ENCODE data around the gene SVIL. TPM values are rescaled to one million over a fixed set of nuclear protein-coding genes. Genes with fewer than 3 reads are reported as not detected.
"Not testable (repeated sequence)": the region's sequence is repeated elsewhere in the genome, so short reads cannot be mapped to it uniquely, and the experiment has no call there.

SVIL gene
- polyA plus RNA-seq, 1 donor (not counting 4 experiments of a cell fraction or from before 2014, with no cell fraction given): 16.2 TPM

DNA sequence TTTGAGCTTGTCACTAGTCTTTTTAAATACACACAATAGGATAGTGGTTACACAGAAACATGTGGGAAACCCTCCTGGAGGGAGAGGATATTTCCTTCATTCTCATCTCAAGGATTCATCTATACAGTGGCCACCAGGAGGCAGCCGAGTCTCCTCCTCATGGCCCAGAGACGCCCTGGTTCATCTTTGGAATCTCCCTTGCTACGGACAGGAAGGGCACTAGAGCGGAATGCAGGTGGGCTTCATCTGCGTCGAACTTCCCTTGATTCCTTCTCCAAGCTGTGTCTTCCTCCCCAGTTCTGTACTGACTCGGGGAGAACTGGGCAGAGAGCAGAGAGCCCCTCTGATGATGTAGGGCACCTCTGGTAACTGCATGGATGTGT lies 146.9 kb downstream of the SVIL start:
- H3K4me2 ChIP-seq (ENCODE audit: control insufficient read depth, extremely low read depth, insufficient read depth, low read depth, low read length); H3K4me1 ChIP-seq (ENCODE audit: control insufficient read depth, extremely low read depth, insufficient read depth, low read length); H2AFZ ChIP-seq (ENCODE audit: control insufficient read depth, low read length); DNase-seq (ENCODE audit: low read depth, low spot score); FAIRE-seq; H3K9ac ChIP-seq (ENCODE audit: control insufficient read depth, extremely low read depth, insufficient read depth, low read length); dilution Hi-C loops (cut with MboI; ENCODE audit: extremely low pct_ligation_motif_present, low sequenced_read_pairs); H3K4me3 ChIP-seq (ENCODE audit: control insufficient read depth in 2 of 3, extremely low read depth in 1 of 3, insufficient read depth in 2 of 3, low read depth in 1 of 3, low read length in 3 of 3); H3K27ac ChIP-seq (ENCODE audit: control insufficient read depth, insufficient read depth, low read length); H3K9me3 ChIP-seq (ENCODE audit: control insufficient read depth, low read depth, low read length); H4K20me1 ChIP-seq (ENCODE audit: control insufficient read depth, extremely low read depth, insufficient read depth, low read length); H3K79me2 ChIP-seq (ENCODE audit: control insufficient read depth, insufficient read depth, low read length); H3K27me3 ChIP-seq (ENCODE audit: control insufficient read depth, extremely low read depth, insufficient read depth, low read length); H3K9me1 ChIP-seq (ENCODE audit: control insufficient read depth, extremely low read depth, insufficient read depth, low read length): not testable (repeated sequence)
- H3K36me3 ChIP-seq (ENCODE audit: control insufficient read depth in 2 of 2, extremely low read depth in 1 of 2, insufficient read depth in 2 of 2, low read length in 2 of 2): peaks cover 15 to 16% of the 10 kb centered on the region in 2 experiments
- peak; percentile 6 to 23 (median 11) for TF ChIP-seq CTCF (optimal IDR thresholded peaks at IDR 0.05 in 1 of 3, IDR thresholded peaks at IDR 0.05 in 1 of 3, conservative IDR thresholded peaks at IDR 0.05 in 1 of 3; ENCODE audit: extremely low read depth in 1 of 3, insufficient read depth in 2 of 3, low read length in 3 of 3)

DNA sequence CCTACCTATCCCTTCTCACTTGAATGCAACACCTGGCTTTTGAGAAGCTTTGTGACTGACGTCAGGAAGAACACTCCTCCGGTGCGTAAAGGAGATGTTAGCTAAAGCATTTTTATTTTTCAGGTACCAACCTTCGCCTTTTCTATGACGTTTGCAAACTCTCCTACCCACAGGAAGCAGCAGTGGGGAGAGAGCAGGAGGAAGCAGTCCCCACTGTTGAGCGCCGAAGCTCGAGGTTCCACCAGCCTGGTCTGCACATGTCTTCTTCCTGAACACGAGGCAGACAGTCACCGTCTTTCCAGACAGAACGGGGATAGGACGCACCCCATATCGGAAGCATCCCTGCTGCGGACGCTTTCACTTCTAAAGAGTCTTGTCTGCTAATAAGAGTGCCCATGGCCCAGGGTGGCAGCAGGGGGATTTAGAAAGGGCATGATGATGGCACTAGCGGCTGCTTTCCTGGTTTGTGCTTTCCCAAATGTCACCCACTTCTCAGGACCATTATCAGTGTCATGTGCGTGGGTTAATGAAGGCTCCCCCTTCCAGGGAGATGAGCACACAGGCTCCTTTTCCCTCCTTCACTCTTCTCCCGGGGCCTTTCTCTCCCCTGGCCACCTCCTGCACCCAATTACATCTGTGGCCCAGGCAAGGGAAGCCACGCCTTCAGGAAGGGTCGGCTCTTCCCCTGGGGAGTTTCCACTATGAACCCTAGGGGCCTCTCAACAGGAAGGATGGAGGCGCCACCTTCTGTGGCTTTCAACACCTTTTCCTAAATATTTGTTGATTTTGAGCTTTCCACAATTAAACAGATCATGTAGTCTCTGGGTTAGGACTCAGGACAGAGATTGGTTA lies 147.5 kb downstream of the SVIL start:
- H3K9me3 ChIP-seq (ENCODE audit: control insufficient read depth, low read depth, low read length); DNase-seq (ENCODE audit: low read depth, low spot score); H3K27ac ChIP-seq (ENCODE audit: control insufficient read depth, insufficient read depth, low read length); H3K9ac ChIP-seq (ENCODE audit: control insufficient read depth, extremely low read depth, insufficient read depth, low read length); H3K9me1 ChIP-seq (ENCODE audit: control insufficient read depth, extremely low read depth, insufficient read depth, low read length); H3K4me3 ChIP-seq (ENCODE audit: control insufficient read depth in 2 of 3, extremely low read depth in 1 of 3, insufficient read depth in 2 of 3, low read depth in 1 of 3, low read length in 3 of 3); H3K4me2 ChIP-seq (ENCODE audit: control insufficient read depth, extremely low read depth, insufficient read depth, low read depth, low read length); H2AFZ ChIP-seq (ENCODE audit: control insufficient read depth, low read length); dilution Hi-C loops (cut with MboI; ENCODE audit: extremely low pct_ligation_motif_present, low sequenced_read_pairs); H3K79me2 ChIP-seq (ENCODE audit: control insufficient read depth, insufficient read depth, low read length); H3K4me1 ChIP-seq (ENCODE audit: control insufficient read depth, extremely low read depth, insufficient read depth, low read length); H3K27me3 ChIP-seq (ENCODE audit: control insufficient read depth, extremely low read depth, insufficient read depth, low read length); H4K20me1 ChIP-seq (ENCODE audit: control insufficient read depth, extremely low read depth, insufficient read depth, low read length): not testable (repeated sequence)
- FAIRE-seq: peak; percentile 17
- H3K36me3 ChIP-seq (ENCODE audit: control insufficient read depth in 2 of 2, extremely low read depth in 1 of 2, insufficient read depth in 2 of 2, low read length in 2 of 2): peaks cover 9 to 17% of the 10 kb centered on the region in 2 experiments

DNA sequence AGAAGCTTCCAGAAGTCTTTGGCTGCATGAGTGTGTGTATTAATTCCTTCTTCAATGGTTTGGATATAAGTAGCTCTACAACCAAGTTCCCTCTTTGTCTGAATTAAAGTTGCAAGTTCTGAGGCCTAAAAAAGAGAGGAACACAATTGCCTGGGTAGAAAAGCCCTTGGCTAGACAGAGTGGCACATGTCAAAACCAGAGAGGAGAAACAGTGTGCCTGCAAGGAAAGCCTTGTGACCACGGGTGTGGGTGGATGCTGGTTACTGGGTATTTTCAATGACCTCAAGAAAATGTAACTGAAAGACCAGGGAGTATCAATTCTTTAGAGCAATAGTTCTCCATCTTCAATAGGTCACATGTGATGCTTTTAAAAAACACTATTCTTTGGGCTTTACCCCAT lies 148.3 kb downstream of the SVIL start:
- Histone ChIP-seq H3K36me3 (ENCODE audit: control insufficient read depth in 2 of 2, extremely low read depth in 1 of 2, insufficient read depth in 2 of 2, low read length in 2 of 2) (peaks cover 6 to 13% of the 10 kb centered on the region in 2 experiments), H2AFZ (ENCODE audit: control insufficient read depth, low read length) (no peak overlapping the region), H3K9ac (ENCODE audit: control insufficient read depth, extremely low read depth, insufficient read depth, low read length) (no peak overlapping the region), H3K9me3 (ENCODE audit: control insufficient read depth, low read depth, low read length) (no peaks in the 10 kb centered on the region), H3K27ac (ENCODE audit: control insufficient read depth, insufficient read depth, low read length) (no peak overlapping the region), H3K4me1 (ENCODE audit: control insufficient read depth, extremely low read depth, insufficient read depth, low read length) (no peaks in the 10 kb centered on the region), H3K4me3 (ENCODE audit: control insufficient read depth in 2 of 3, extremely low read depth in 1 of 3, insufficient read depth in 2 of 3, low read depth in 1 of 3, low read length in 3 of 3) (no peak overlapping the region), H3K27me3 (ENCODE audit: control insufficient read depth, extremely low read depth, insufficient read depth, low read length) (no peaks in the 10 kb centered on the region), H4K20me1 (ENCODE audit: control insufficient read depth, extremely low read depth, insufficient read depth, low read length) (no peaks in the 10 kb centered on the region), H3K4me2 (ENCODE audit: control insufficient read depth, extremely low read depth, insufficient read depth, low read depth, low read length) (no peak overlapping the region), H3K79me2 (ENCODE audit: control insufficient read depth, insufficient read depth, low read length) (no peaks in the 10 kb centered on the region), H3K9me1 (ENCODE audit: control insufficient read depth, extremely low read depth, insufficient read depth, low read length) (no peaks in the 10 kb centered on the region)
- dilution Hi-C loops (cut with MboI; ENCODE audit: extremely low pct_ligation_motif_present, low sequenced_read_pairs): no loop called here
- no peak for FAIRE-seq
- no peak for DNase-seq (ENCODE audit: low read depth, low spot score)
- TF ChIP-seq EZH2 (IDR thresholded peaks at IDR 0.05; ENCODE audit: low read length) (no peak), CTCF (optimal IDR thresholded peaks at IDR 0.05 in 1 of 3, IDR thresholded peaks at IDR 0.05 in 1 of 3, conservative IDR thresholded peaks at IDR 0.05 in 1 of 3; ENCODE audit: extremely low read depth in 1 of 3, insufficient read depth in 2 of 3, low read length in 3 of 3) (no peak)

DNA sequence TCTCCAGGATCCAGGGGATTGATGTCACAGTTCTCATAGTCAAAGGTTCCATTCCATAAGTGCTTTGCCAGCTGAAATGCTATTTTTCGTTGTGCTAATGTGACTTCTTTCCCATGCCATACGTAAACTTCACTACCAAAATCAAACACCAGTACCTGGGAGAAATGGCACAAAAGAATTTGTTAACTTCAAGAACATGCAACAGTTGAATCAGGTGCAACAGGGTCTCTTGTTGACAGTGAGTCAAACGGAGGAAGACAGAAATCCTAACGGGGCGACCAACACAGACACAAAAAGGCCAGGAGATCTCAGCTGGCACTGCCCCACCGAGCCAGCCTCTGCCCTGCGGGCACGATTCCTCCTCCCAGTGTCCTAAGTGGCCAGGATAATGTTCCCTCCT lies 150.1 kb downstream of the SVIL start:
- DNase-seq (ENCODE audit: low read depth, low spot score); H3K9me3 ChIP-seq (ENCODE audit: control insufficient read depth, low read depth, low read length); H3K4me1 ChIP-seq (ENCODE audit: control insufficient read depth, extremely low read depth, insufficient read depth, low read length); H3K4me2 ChIP-seq (ENCODE audit: control insufficient read depth, extremely low read depth, insufficient read depth, low read depth, low read length); H4K20me1 ChIP-seq (ENCODE audit: control insufficient read depth, extremely low read depth, insufficient read depth, low read length); FAIRE-seq; H3K9ac ChIP-seq (ENCODE audit: control insufficient read depth, extremely low read depth, insufficient read depth, low read length); H3K4me3 ChIP-seq (ENCODE audit: control insufficient read depth in 2 of 3, extremely low read depth in 1 of 3, insufficient read depth in 2 of 3, low read depth in 1 of 3, low read length in 3 of 3); H3K27me3 ChIP-seq (ENCODE audit: control insufficient read depth, extremely low read depth, insufficient read depth, low read length); H3K27ac ChIP-seq (ENCODE audit: control insufficient read depth, insufficient read depth, low read length); dilution Hi-C loops (cut with MboI; ENCODE audit: extremely low pct_ligation_motif_present, low sequenced_read_pairs); H3K79me2 ChIP-seq (ENCODE audit: control insufficient read depth, insufficient read depth, low read length); H3K9me1 ChIP-seq (ENCODE audit: control insufficient read depth, extremely low read depth, insufficient read depth, low read length); H2AFZ ChIP-seq (ENCODE audit: control insufficient read depth, low read length): not testable (repeated sequence)
- H3K36me3 ChIP-seq (ENCODE audit: control insufficient read depth in 2 of 2, extremely low read depth in 1 of 2, insufficient read depth in 2 of 2, low read length in 2 of 2): peaks cover 0 to 20% of the 10 kb centered on the region in 2 experiments

Data from keratinocyte (primary cell).